Activated CD4-positive, alpha-beta T cell treated with anti-CD3 and anti-CD28 coated beads, Interleukin-2, amount 10 ng/mL, durations not matched to agents 24 days and 14 days (primary cell): ENCODE results near the gene COL23A1. TPM values are rescaled to one million over a fixed set of nuclear protein-coding genes. Genes with fewer than 3 reads are reported as not detected.

Source experiments
- DNase-seq: peaks from one replicate; pipeline ENCODE4 v3.0.0; 2022
- H3K27ac Mint-ChIP-seq: one replicate; pipeline ENCODE4 v1.8.0; 2022; ENCODE audit warnings: mild to moderate bottlenecking, mixed read lengths
- H3K27me3 Mint-ChIP-seq: one replicate; pipeline ENCODE4 v1.8.0; 2022; ENCODE audit warnings: mixed read lengths
- H3K36me3 Mint-ChIP-seq: one replicate; pipeline ENCODE4 v1.8.0; 2022; ENCODE audit warnings: low read depth, mild to moderate bottlenecking, mixed read lengths
- H3K4me1 Mint-ChIP-seq: one replicate; pipeline ENCODE4 v1.8.0; 2021; ENCODE audit warnings: mixed read lengths
- H3K4me3 Mint-ChIP-seq: one replicate; pipeline ENCODE4 v1.8.0; 2022; ENCODE audit warnings: mild to moderate bottlenecking, moderate library complexity, mixed read lengths
- H3K9me3 Mint-ChIP-seq: one replicate; pipeline ENCODE4 v1.8.0; 2021; ENCODE audit warnings: mixed read lengths
- intact Hi-C: fragments of 100-400 bp; cut with micrococcal nuclease; formaldehyde crosslinking; loops from one replicate; pipeline ENCODE4 v1.15.1; 2023
- total RNA-seq: library from RNA; stranded (reverse); gene quantifications from 2 replicates; pipeline ENCODE4 v1.2.3, GENCODE V29; 2022

The COL23A1 gene
- total RNA-seq, 1 donor from 2014 or later = 0.07 TPM

DNA sequence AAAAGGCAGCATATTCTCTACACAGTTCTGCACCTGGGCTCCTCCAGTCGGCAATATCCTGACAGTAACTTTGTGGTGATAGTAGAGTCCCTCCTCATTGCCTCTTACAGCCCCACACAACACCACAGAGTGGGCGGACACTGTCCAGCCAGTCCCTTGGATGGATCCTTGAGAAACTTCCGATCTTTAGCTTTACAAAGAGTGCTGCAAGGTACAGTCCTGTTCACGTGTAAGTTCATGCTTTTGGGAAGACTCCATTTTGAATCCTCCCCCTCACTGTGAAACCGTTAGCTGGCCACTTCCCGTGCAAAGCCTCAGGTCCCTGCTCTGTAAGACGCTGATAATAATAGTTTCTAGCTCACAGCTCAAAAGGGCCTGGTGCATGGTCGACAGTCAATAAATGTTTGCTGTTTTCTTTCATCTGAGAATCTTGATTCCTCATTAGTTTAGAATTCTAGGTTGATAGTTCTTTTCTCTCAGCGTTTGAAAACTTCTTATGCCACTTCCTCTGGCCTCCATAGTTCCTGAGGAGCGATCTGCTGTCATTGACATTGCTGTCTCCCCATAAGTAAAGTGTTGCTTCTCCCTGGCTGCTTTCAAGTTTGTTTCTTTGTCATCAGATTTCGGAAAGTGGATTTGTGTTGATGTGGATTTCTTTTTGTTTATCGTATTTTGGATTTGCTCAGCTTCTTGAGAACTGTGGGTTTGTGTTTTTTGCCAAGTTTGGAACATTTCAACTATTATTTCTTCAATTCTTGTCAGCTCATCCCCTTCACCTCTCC lies 82.9 kb downstream of the COL23A1 start:
- no peak overlapping the region for H3K27ac Mint-ChIP-seq
- no peaks in the 10 kb centered on the region for H3K4me1 Mint-ChIP-seq
- H3K4me3 Mint-ChIP-seq = no peak overlapping the region
- H3K27me3 Mint-ChIP-seq = no peaks in the 10 kb centered on the region
- H3K36me3 Mint-ChIP-seq = no peaks in the 10 kb centered on the region
- DNase-seq = no peak
- intact Hi-C loops = no loop called here
- H3K9me3 Mint-ChIP-seq = no peaks in the 10 kb centered on the region

DNA sequence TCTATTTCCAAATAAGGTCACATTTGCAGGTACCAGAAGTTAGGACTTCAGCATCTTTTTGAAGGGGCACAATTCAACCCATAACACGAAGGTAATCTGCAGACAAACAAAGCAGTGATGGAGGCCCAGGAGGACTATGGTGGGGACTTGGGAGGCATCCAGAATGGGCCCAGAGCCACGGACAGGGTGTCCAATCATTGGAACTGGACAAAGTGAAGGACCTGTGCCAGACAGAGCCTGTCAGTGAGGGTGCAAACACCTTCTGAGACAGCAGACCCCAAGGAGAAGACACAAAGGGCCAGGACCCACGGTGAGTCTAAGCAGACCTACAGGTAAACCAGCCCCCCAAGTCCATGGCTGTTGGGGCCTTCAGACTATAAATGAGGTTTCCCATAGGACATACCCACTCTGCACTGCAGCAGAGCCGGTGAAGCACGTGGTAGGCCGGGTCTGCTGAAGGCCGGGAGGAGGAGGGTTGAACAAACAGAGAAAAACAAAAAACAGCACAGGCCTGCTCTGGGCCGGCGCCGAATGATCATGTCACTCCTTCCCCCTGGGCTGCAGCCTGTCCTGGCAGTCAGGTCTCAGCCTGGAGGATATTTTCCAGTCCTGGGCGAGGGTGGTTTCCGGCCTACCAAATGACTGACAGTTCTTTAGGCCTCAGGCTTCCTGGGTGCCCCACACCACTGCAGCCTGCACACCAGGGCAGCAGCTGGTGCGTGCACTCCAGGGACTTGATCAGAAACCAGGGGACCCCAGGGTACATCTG lies 84.4 kb downstream of the COL23A1 start:
- Mint-ChIP-seq H3K4me3 (no peak overlapping the region), H3K36me3 (no peaks in the 10 kb centered on the region), H3K9me3 (no peaks in the 10 kb centered on the region), H3K27me3 (no peaks in the 10 kb centered on the region), H3K27ac (no peak overlapping the region), H3K4me1 (no peaks in the 10 kb centered on the region)
- no peak for DNase-seq
- intact Hi-C loops = no loop called here

- Mint-ChIP-seq H3K27me3 (no peaks in the 10 kb centered on the region), H3K4me1 (no peaks in the 10 kb centered on the region), H3K9me3 (no peaks in the 10 kb centered on the region), H3K4me3 (no peak overlapping the region), H3K36me3 (no peaks in the 10 kb centered on the region), H3K27ac (no peak overlapping the region)
- intact Hi-C loops = no loop called here
- no peak for DNase-seq
Measured at GRCh38 chr5:178504340-178504960, 85.7 kb downstream of the COL23A1 start.

DNA sequence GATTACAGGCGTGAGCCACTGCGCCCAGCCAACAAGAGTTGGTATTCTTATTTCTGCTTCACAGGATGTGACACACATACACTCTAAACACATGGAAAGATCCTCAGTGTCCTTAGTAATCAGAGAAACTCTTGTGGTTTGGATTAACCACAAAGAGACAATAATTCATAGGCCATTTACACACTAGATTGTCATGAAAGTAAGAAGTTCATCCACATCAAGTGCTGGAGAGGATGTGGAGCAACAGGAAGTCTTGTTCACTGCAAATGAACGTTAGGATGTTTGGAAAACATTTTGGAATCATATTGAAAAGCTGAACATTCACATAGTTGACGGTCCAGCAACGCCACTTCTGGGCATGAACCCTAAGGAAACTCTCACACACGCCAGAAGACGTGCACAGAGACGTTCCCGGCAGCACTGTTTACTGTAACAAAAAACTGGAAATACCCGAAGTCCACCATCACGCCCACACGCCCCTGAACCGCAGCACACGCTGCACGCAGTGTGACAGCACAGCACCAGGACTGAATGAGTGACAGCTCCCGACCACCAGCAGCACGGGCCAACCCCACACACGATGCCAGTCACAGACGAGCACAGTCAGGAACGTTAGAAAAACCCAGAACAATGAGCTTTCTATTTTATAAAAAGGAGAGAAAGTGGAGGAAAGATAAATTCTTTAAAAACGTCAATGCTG lies 87.6 kb downstream of the COL23A1 start:
- Mint-ChIP-seq H3K9me3 (no peaks in the 10 kb centered on the region), H3K4me3 (no peak overlapping the region), H3K27me3 (no peaks in the 10 kb centered on the region), H3K36me3 (no peaks in the 10 kb centered on the region), H3K27ac (no peak overlapping the region), H3K4me1 (no peaks in the 10 kb centered on the region)
- intact Hi-C loops = no loop called here
- DNase-seq = no peak

GRCh38 chr5:178499352-178499751 lies 90.8 kb downstream of the COL23A1 start:
- H3K36me3 Mint-ChIP-seq = no peaks in the 10 kb centered on the region
- intact Hi-C loops = no loop called here
- no peak for DNase-seq
- no peaks in the 10 kb centered on the region for H3K4me1 Mint-ChIP-seq
- H3K27me3 Mint-ChIP-seq = peaks cover 3% of the 10 kb centered on the region
- no peaks in the 10 kb centered on the region for H3K9me3 Mint-ChIP-seq
- no peak overlapping the region for H3K4me3 Mint-ChIP-seq
- no peak overlapping the region for H3K27ac Mint-ChIP-seq

- intact Hi-C loops = no loop called here
- Mint-ChIP-seq H3K4me1 (no peaks in the 10 kb centered on the region), H3K27ac (no peak overlapping the region), H3K4me3 (no peak overlapping the region), H3K9me3 (no peaks in the 10 kb centered on the region), H3K36me3 (no peaks in the 10 kb centered on the region), H3K27me3 (peaks cover 3% of the 10 kb centered on the region)
- no peak for DNase-seq
Measured at GRCh38 chr5:178496642-178497041, 93.6 kb downstream of the COL23A1 start.

GRCh38 chr5:178496214-178496613 lies 94.0 kb downstream of the COL23A1 start:
- no peaks in the 10 kb centered on the region for H3K9me3 Mint-ChIP-seq
- no peaks in the 10 kb centered on the region for H3K36me3 Mint-ChIP-seq
- no peaks in the 10 kb centered on the region for H3K4me1 Mint-ChIP-seq
- intact Hi-C loops = no loop called here
- no peak overlapping the region for H3K27ac Mint-ChIP-seq
- H3K27me3 Mint-ChIP-seq = peaks cover 3% of the 10 kb centered on the region
- no peak for DNase-seq
- no peak overlapping the region for H3K4me3 Mint-ChIP-seq

DNA sequence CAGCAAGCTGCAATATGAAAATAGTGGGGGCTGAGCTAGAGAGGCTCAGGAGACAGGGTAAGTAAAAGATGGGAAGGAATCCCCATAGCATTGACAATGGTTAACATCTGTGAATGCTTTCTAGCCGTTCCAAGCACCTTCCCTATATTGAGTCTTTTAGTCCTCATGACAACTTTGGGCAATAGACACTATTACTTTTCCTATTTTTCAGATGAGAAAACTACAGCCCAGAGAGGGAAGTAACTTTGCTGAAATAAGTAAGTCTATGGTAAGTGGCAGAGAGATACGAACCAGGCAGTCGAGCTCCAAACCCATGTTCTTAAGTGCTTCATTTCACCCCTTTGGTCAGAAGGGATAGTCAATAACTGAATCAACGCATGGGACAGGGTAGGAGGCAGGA lies 94.5 kb downstream of the COL23A1 start:
- no peak for DNase-seq
- Mint-ChIP-seq H3K27ac (no peak overlapping the region), H3K27me3 (peaks cover 3% of the 10 kb centered on the region), H3K9me3 (no peaks in the 10 kb centered on the region), H3K36me3 (no peaks in the 10 kb centered on the region), H3K4me1 (no peaks in the 10 kb centered on the region), H3K4me3 (no peak overlapping the region)
- intact Hi-C loops = no loop called here

DNA sequence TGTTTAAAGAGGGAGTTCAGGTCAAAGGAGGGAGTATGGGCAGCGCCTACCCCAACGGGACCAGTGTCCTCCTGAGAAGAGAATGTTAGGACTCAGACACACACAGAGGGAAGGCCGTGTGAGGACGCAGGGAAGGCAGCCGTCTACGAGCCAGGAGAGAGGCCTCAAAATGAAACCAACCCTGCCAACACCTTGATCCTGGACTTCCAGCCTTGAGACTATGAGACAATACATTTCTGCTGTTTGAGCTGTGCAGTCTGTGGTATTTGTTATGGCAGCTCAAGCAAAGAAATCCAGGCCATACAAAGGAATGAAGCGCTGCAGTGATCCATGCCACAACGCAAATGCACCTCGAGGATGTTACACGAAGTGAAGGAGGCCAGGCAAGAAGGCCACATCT lies 97.9 kb downstream of the COL23A1 start:
- H3K36me3 Mint-ChIP-seq = no peaks in the 10 kb centered on the region
- no peak overlapping the region for H3K4me3 Mint-ChIP-seq
- intact Hi-C loops = no loop called here
- H3K9me3 Mint-ChIP-seq = no peaks in the 10 kb centered on the region
- DNase-seq = no peak
- H3K4me1 Mint-ChIP-seq = no peaks in the 10 kb centered on the region
- peaks cover 3% of the 10 kb centered on the region for H3K27me3 Mint-ChIP-seq
- H3K27ac Mint-ChIP-seq = no peak overlapping the region

- Mint-ChIP-seq H3K4me3 (no peak overlapping the region), H3K27ac (no peak overlapping the region), H3K9me3 (no peaks in the 10 kb centered on the region), H3K36me3 (no peaks in the 10 kb centered on the region), H3K27me3 (peaks cover 3% of the 10 kb centered on the region), H3K4me1 (no peaks in the 10 kb centered on the region)
- no peak for DNase-seq
- intact Hi-C loops = no loop called here
Measured at GRCh38 chr5:178490935-178491652, 99.1 kb downstream of the COL23A1 start.

DNA sequence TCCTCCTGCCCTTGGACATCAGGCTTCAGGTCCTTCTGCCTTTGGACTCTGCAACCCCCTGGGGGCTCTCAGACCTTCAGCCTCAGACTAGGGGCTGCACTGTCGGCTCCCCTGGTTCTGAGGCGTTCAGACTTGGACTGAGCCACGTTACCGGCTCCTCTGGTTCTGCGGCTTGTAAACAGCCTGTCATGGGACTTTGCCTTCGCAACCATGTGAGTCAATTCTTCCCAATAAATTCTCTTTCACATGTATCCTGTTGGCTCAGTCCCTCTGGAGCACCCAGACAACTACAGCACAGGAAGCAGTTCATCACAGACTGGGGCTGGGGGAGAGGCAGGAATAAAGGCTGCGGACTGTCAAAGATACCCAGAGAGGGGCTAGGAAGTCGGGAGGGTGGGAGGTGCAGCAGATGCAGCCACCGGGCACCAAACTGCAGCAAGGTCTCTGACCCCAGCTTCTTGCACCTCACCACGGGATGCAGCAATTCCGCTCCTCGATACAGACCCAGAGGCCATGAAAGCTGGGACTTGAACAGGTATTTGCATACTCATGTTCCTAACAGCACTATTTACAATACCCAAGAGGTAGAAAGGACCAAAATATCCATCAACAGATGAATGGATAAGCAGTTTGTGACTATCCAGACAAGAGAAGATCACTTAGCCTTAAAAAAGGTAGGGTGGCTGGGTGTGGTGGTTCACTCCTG lies 100.8 kb downstream of the COL23A1 start:
- H3K9me3 Mint-ChIP-seq = no peaks in the 10 kb centered on the region
- no peak overlapping the region for H3K27ac Mint-ChIP-seq
- H3K27me3 Mint-ChIP-seq = no peaks in the 10 kb centered on the region
- intact Hi-C loops = no loop called here
- H3K4me1 Mint-ChIP-seq = no peaks in the 10 kb centered on the region
- no peak for DNase-seq
- H3K4me3 Mint-ChIP-seq = no peak overlapping the region
- no peaks in the 10 kb centered on the region for H3K36me3 Mint-ChIP-seq

DNA sequence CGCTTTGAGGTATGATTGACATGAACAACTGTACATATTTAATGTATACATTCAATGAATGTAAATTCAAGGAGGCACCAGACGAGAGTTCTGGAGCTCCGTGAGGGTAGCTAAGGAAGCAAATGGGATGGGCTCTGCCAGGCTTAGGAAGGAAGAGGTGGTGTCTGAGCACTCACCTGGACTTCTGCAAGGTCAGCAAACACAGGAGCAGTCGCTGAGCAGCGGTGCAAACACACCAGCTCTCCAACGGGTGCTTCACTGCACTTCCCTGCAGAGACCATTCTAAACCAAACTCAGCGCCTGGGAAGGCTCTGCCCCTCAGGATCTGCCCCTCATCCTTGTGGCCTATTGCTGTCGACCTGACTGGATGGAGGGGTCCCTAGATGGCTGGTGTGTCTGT lies 101.5 kb downstream of the COL23A1 start:
- Mint-ChIP-seq H3K9me3 (peaks cover 2% of the 10 kb centered on the region), H3K27ac (no peak overlapping the region), H3K27me3 (no peaks in the 10 kb centered on the region), H3K4me3 (no peak overlapping the region), H3K36me3 (no peaks in the 10 kb centered on the region), H3K4me1 (peaks cover under 1% of the 10 kb centered on the region)
- DNase-seq = no peak
- intact Hi-C loops = no loop called here
